Inflammatory macrophage treated with lipopolysaccharide for 1 hour (primary cell): ENCODE data around the gene SLC50A1.

Experiments
- DNase-seq, 2 donors: peaks; one replicate each; pipeline ENCODE4 v3.0.0-alpha.2; 2020 to 2022

SLC50A1 gene, protein sequence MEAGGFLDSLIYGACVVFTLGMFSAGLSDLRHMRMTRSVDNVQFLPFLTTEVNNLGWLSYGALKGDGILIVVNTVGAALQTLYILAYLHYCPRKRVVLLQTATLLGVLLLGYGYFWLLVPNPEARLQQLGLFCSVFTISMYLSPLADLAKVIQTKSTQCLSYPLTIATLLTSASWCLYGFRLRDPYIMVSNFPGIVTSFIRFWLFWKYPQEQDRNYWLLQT

DNA sequence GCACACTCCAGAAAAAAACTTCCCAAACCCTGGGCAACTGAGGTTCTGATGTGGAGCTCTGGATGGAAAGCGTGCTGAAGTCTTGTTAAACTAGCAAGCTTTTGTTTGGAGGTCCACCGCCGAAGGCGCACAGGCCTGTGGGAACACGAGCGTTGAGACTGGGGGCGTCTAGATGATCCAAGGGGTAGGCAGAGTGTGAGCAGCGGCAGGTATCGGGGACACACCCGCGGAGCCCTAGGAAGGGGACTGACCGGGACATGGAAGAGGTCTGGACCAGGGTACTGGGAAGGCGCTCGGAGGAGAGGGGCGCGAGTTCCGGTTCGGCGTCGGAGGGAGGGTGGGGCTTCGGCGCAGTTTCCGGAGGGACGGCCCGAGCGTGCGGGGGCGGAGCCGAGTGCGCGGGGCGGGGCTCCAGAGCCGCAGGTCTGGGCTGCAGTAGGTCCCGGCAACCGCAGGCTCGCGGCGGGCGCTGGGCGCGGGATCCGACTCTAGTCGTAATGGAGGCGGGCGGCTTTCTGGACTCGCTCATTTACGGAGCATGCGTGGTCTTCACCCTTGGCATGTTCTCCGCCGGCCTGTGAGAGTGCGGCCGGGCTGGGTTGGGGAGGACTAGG, at the start of gene SLC50A1:
Gene SLC50A1 (plus strand): TSS at position 438 of the 614 bp plus-strand sequence. CDS start 60 bp downstream, at position 498.
- DNase-seq, result peak; percentile 94 to 97

DNA sequence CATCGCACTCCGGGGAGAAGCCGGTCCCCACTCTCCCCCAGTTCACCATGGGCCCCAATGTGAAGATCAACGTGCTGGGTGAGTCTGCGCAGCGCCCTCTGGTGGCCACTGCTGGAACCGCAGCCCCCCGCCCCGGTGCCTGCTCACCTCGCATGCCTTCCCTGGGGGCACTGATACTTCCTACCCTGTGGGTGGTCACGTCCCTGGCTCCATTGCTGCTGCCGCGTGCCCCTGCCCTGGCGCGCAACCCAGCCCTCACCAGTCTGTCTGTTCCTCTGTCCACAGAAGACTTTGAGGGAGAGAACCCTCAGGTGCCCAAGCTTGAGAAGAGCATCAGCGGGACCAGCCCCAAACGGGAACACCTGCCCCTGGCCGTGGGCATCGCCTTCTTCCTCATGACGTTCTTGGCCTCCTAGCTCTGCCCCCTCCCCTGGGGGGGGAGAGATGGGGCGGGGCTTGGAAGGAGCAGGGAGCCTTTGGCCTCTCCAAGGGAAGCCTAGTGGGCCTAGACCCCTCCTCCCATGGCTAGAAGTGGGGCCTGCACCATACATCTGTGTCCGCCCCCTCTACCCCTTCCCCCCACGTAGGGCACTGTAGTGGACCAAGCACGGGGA, 49.4 kb upstream of the SLC50A1 start:
- DNase-seq, result peak; percentile 33 to 82

DNA sequence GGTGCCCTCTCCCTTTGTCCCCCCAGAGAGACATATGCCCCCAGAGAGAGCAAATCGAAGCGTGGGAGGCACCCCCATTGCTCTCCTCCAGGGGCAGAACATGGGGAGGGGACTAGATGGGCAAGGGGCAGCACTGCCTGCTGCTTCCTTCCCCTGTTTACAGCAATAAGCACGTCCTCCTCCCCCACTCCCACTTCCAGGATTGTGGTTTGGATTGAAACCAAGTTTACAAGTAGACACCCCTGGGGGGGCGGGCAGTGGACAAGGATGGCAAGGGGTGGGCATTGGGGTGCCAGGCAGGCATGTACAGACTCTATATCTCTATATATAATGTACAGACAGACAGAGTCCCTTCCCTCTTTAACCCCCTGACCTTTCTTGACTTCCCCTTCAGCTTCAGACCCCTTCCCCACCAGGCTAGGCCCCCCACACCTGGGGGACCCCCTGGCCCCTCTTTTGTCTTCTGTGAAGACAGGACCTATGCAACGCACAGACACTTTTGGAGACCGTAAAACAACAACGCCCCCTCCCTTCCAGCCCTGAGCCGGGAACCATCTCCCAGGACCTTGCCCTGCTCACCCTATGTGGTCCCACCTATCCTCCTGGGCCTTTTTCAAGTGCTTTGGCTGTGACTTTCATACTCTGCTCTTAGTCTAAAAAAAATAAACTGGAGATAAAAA, 48.7 kb upstream of the SLC50A1 start:
- DNase-seq, result no peak

DNA sequence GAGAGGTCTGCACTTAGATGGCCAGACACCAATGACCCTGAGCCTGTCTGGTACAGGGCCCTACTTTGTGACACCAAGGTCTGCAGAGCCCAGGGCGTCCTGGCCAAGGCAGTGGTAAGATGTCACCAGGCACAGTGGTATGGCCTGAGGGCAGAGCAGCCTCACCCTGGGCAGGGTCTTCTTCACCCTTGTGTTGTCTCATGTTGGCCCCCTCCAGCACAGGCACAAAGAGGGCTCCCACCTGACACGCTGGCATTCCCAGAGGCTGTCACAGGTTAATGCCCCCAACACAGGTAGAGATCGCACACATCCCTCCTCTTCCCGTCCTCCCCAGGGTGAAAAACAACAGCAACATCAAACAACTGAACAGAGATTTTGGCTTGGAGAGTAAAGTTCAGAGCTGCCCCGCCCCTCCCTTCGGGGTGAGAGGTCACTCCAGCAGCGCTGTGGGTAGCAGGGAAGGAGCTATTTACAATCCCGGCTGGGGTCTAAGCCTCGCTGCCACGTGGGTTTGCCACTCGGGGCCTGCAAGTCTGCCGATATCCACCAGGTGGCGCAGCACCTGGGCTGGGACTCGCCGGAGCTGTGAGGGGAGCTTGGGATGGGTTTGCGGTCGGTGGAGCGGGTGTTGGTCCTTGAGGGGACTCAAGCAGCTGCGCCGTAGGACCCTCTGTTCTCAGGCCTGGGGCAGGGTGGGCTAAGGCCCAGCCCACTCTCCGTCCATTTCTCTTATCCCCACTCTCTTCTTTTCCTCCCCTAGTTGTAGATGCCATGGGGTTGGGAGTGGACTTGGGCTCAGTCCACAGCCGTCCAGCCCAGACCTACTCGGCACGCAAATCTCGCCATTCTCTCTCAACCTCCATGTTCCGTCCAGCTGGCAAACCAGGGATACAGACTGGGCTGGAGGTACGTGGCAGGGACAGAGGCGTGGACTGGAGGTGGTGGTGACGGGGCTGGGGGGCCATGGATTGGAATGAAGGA, 44.3 kb upstream of the SLC50A1 start:
- peak; percentile 34 to 93 for DNase-seq

DNA sequence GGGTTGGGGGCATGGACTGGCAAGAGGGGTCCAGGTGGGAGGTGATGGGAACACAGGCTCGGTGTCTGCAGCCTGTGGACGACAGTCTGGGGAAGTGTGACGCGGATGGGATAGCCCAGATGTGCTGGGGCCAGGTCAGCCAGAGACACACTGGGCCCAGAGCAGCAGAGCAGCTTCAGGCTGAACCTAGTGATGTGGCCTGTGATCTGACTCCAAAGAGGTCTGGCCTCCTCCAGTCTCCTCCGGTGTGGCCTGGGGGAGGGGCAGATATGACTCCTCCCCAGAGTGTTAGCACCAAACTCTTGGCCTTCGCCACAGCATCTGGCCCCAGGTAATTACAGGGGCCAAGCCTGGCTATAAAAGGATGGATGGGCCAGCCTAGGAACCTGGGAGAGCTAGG, 43.5 kb upstream of the SLC50A1 start:
- DNase-seq, result no peak

DNA sequence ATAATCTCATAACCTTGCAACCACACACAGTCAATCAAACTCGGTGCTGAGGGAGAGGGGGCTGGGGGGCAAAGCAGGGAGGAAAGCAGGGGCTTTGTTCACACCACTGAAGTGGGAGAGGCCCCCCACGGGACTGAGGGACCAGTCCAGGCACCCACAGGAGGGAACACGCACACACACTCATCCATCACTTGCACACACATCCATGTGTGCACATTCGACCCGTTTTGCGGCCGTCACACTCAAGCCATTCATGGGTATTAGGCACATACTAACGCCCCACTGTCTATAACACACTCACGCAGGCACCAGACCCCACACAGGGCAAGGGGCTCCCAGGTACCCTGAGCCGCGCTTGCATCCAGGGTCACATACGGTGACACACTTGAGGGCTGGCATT, 43.0 kb upstream of the SLC50A1 start:
- no peak for DNase-seq

DNA sequence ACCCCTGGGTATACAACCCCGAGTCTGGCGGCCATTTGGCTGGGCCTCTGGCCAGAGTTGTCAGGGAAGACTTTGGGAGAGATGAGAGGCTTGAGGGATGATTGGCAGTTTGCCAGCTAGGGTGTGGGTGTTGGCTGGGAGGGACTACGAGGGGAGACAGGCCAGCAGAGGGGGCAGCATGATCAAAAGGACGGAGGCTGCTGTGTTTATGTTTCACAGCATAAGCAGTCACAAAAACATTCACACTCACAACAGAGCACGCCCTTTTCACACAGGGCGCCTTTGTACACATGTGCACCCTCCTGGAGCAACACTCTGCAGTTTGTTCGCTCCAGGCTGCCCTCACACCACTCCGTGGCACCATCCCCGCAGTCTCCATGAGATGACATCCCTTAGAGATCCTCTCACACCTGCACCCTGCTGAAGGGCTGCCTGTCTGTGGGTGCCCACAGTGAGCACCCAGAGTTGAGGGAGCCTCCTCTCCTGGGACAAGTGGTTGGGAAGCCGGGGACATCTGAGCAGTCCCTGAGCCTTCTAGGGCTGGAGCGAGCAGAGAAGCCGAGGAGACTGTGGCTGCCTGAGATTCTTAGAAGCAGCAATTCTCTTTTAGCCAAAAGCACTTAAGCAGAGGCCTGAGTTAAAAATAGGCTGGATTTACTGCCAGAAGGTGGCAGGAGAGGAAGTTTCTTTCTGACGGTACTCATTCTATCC, 41.6 kb upstream of the SLC50A1 start:
- peak in 1 of 2 donors; percentile 32 for DNase-seq

DNA sequence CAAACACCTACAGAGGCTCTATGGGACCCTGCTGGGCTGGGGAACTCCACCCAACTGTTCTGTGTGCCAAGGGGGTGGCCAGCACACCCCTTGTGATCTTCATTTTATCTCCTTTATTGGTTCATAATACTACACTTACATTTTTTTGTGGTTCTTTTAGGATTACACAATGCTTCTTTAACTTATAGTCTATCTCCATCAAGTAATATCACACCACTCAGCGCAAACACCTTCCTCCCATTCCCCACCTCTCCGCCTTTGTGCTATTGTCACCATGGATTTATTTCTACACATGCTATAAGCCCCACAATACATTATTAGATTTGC, 41.1 kb upstream of the SLC50A1 start:
- DNase-seq, result no peak

DNA sequence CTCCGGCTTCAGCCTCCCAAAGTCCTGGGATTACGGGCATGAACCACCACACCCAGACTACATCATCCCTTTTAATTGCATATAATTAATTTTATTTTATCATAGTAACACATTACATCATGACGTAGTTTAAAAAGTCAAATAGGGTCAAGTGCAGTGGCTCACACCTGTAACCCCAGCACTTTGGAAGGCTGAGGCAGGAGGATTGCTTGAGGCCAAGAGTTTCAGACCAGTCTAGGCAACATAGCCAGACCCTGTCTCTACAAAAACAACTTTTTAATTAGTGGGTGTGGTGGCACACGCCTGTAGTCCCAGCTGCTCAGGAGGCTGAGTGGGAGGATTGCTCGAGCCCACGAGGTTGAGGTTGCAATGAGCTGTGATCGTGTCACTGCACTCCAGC, 36.3 kb upstream of the SLC50A1 start:
- DNase-seq, result no peak

DNA sequence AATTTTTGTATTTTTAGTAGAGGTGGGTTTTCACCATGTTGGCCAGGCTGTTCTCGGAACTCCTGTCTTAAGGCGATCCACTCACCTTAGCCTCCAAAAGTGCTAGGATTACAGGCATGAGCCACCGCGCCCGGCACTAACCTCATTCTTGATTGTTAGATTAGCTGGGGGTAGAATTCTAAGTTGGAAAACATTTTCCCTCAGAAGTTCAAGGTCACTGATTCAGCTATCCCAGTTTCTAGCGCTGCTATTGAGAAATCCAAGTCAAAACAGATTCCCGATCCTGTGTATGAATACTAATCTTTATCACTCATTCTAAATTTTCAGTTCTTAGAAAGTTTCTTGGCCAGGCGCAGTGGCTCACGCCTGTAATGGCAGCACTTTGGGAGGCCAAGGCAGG, 32.3 kb upstream of the SLC50A1 start:
- DNase-seq, result no peak

DNA sequence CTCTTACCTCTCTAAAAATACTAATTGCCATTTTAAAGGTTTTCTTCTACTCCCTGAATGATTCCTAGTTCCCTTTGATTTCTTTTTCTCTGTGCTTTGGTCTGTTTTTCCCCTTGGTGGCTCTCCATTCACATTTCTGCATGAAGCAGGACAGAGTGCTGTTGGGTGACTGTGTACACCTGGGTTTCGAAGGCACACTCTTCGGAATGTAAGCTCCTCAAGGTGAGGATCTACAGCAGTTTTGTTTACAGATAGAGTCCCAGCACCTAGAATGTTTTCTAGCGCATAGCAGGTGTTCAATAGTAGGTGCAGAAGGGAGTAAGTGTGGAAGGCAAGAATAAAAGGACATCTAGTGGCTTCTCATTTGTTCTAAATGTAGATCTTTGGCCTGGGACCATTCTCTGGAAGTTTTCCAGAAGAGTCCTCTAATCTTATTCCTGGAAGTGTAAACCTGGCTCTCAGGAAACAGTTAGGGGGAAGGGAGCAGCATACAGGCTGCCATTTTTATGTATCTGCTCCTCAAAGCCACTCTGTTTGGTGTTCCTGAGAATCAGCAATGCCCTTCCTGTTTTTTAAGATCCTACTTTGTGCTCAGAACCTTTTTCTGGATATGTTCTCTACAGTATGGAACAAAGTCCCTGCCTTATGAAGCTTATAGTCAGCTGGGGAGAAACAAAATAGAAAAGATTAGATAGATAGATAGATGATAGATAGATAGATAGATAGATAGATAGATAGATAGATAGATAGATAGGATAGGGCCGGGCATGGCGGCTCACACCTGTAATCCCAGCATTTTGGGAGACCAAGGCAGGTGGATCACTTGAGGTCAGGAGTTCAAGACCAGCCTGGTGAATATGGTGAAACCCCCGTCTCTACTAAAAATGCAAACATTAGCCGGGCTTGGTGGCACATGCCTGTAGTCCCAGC, 30.8 kb upstream of the SLC50A1 start:
- no peak for DNase-seq

DNA sequence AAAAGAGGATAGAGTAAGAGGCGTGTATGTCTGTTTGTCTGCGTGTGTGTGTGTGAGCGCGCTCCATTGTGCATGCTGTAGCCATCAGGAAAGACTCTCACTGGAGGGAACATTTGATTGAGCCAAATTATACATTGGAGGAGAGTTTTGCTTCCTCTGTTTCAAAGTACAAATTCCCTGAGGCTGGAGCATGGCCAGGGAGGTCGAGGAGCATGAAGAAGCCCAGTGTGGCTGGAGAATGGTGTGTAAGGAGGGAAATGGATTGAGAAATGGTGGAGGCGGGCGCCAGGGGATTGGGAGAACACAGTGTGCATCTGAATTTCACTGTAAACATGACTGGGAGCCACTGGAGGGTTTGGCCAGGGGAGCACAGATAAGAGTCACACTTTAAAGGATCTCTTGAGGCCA, 30.0 kb upstream of the SLC50A1 start:
- peak in 1 of 2 donors; percentile 10 for DNase-seq

DNA sequence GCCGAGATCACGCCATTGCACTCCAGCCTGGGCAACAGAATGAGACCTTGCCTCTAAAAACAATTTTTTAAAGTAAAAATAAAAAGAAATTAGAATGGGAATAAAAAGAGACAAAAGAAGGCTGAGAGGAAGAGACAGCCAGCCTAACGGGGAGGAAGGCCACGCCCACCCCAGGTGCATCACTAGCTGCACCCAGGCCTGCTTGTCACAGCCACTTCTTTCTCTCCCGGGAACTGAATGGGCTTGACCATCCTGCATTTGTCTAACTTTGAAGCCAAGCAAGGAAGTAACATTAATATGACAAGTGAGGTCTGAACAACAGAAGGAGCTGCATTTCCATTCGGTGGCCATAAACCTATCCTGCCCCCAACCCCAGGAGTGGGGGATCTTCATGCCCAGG, 28.8 kb upstream of the SLC50A1 start:
- no peak for DNase-seq

DNA sequence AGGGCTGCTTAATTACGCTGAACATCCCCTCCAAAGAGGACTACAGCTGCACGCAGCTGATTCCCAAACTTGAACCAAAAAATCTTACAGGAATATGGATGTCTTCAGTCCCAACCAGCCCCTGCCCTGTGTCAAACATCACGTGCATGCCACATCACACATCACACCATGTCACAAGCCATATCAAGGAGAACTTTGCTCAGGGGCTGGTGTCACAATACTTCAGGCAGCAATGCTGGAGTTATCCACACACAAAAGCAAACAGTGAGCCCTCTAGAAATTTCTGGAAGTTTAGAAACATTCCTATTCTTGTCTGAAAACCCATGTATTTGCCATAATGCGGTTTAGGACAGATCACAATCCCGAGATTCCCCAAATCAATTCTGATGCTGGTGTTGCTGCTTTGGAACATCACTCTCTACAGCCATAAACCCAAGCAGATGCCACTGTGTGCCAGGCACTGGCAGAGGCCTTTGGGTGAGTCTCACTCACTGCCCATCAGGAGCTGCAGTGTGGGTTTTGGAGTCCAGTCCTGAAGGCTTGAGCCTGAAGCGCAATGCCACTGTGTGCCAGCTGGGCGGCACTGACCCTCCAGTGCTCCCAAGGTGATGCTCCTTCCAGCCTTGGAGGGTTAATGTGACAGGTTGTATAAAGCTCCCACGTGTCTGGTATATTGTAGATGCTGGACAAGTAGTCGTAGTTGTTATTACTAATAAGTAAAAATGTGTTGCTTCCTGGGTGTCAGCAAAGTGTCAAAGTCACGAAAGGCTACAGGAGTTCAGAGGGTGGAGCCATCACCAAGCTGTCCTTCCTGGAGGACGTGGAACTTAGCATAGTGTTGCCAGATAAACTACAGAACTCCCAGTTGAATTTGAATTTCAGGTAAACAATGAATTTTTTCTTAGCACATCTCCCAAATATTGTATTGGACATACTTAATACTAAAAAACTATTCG, 28.1 kb upstream of the SLC50A1 start:
- no peak for DNase-seq

DNA sequence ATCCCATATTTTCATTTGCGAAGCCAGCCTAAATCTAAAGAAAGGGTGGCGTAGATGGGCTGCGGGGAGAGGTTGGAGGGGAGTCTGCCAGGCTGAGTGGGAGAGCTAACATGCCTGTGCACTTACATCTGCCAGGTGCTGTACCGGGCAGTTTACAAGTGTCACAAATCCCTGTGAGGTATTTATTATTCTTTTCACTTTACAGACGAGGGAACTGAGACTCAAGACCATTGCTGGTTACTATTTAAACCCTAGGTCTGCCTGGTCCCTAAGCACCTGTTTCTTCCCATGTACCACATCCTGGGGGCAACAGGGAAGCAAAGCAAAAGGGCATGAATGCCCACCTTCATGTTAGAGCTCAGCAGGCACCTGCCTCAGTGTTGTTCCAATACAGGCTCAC, 27.4 kb upstream of the SLC50A1 start:
- no peak for DNase-seq

DNA sequence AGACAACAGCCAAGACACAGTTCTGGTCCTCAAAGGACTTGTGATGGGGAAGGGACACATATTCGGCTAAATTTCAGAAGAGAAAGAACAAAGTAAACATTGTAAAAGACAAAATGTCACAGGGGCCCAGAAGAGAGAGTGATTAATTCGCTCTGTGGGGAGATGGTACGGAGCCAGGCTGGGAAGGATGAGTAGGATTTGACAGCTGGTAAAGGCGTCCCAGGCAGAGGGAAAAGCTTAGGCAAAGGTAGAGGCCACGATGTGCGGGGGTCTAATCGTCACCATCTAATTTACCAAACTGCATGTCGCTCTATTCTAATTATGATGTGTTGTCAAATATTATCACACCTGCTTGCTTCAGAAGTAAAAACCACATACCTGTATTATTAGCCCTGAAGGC, 25.3 kb upstream of the SLC50A1 start:
- DNase-seq, result no peak

DNA sequence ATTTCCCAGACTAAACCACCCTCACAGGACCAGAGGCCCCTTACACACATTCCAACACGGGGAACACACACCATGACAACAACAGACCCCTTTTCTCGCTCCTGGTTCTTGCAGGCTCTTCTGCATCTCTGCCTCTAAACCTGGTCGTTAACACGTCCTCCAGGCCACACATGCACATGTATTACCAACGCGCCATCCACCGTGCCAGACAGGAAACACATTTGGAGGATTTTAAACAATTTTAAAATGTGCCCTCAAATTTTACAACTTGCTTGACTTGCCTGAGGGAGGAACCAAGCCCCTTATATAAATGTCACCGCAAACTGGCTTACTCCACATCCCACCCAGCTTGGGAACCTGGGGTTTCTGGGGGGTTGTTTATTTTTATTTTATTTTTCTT, 24.8 kb upstream of the SLC50A1 start:
- no peak for DNase-seq

DNA sequence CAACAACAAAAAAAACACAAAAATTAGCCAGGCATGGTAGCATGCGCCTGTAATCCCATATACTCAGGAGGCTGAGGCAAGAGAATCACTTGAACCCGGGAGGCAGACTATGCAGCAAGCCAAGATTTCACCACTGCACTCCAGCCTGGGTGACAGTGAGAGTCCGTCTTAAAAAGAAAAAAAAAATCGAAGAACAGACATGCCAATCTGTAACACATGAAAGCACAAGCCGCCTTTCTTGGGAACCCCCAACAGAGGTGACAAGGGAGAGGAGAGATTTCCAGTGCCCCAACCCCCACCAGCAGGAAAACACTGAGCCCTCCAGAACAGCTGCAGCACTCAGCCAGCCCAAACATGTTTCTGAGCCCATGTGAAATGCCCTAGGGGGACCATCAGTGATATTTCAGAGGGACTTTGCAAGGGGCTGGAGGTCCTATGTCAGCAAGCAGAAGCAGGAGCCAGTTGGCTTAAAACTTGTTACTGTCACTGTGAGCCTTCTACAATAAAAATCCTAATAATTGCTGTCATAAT, 22.1 kb upstream of the SLC50A1 start:
- DNase-seq, result no peak

DNA sequence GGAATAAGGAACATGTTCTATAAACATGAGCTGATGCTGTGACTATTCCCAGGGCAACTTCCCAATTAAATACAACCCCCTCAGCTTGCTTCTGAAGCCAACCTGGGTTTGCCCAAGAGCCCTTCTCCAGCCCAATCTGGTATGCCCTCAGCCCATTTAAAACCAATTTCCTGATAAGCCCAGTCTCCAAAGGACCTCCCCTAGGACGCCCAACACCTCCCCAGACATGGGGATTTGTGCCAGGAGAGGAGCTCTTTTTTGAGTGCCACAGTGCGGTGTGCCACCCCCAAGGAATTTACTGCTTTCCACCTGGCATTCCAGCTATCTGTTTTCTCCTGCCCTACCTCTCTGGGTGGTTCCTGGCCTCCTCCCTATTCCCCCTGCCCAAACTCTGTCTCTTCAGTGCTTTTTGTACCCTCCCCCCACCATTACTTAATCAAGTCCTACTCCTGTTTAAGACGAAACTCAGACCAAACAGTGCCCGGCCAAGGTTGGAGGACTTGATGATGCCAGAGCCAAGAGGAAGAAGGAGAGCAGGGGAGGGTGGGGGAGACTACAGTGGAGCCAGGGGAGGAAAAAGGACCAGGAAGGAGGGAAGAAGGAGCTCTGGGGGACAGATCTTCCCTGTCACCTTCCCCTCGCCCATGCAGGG, 19.4 kb upstream of the SLC50A1 start:
- DNase-seq, result no peak
